Endothelial cell of umbilical vein (primary cell): ENCODE results near the gene TFAM. TPM values are rescaled to one million over a fixed set of nuclear protein-coding genes. Genes with fewer than 3 reads are reported as not detected.

Experiments used
- BruUV-seq: library from RNA; stranded (reverse); fragments of 400-500 nt; replicated peaks from 2 replicates; lab custom pipeline; 2021; lab: Mats Ljungman, UMichigan
- CTCF ChIA-PET: fragments of 300-600, 350-600 bp; sonication (Branson Sonifier 250); formaldehyde crosslinking; loops from one replicate; lab custom pipeline; 2021; ENCODE audit warnings: antibody characterized with exemption, inconsistent platforms; lab: Charles Lee
- POLR2A ChIA-PET: fragments of 300-600, 350-600 bp; sonication (Branson Sonifier 250); formaldehyde crosslinking; loops from one replicate; lab custom pipeline; 2021; ENCODE audit warnings: antibody characterized with exemption, inconsistent platforms; lab: Charles Lee
- DNase-seq: peaks from one replicate; pipeline ENCODE4 v3.0.0-alpha.2; 2011; ENCODE audit warnings: low read depth, low spot score
- FAIRE-seq: peaks from 2 replicates; lab custom pipeline; 2011; peaks lifted over from hg19 to GRCh38; lab: Jason Lieb, UNC
- H2AFZ ChIP-seq: 2 replicates; pipeline ENCODE4 v1.6.0; 2012; ENCODE audit warnings: low read depth, low read length, control low read depth, inconsistent platforms
- H3K27ac ChIP-seq: 2 replicates; pipeline ENCODE4 v1.5.1; 2011; ENCODE audit warnings: low read depth, mild to moderate bottlenecking, control low read depth, low read length, moderate library complexity; ENCODE audit not compliant: insufficient read depth
- H3K27me3 ChIP-seq, 2 experiments: 2 replicates each; pipeline versions ENCODE4 v1.6.0 to v1.6.1; 2011; ENCODE audit warnings: low read length in 2 of 2, mixed read lengths in 1 of 2; ENCODE audit not compliant: control insufficient read depth in 2 of 2, insufficient read depth in 2 of 2
- H3K36me3 ChIP-seq, 2 experiments: 2 replicates in 1 of 2; 3 replicates in 1 of 2; pipeline ENCODE4 v1.5.1; 2011; ENCODE audit warnings: low read length in 2 of 2, mild to moderate bottlenecking in 1 of 2, moderate library complexity in 1 of 2; ENCODE audit not compliant: control insufficient read depth in 2 of 2, insufficient read depth in 2 of 2; ENCODE audit errors: extremely low read depth in 1 of 2
- H3K4me1 ChIP-seq: 3 replicates; pipeline ENCODE4 v1.5.1; 2011; ENCODE audit warnings: mild to moderate bottlenecking, low read length; ENCODE audit not compliant: control insufficient read depth, insufficient read depth; ENCODE audit errors: extremely low read depth
- H3K4me2 ChIP-seq: 2 replicates; pipeline ENCODE4 v1.6.1; 2011; ENCODE audit warnings: low read length, control low read depth, mixed read lengths; ENCODE audit not compliant: insufficient read depth
- H3K4me3 ChIP-seq, 3 experiments: fragments of 200-600 bp in 1 of 3; sonication (generic), shearing (Covaris generic) in 1 of 3; replicated peaks in 1 of 3; 2 replicates each; pipeline ENCODE4 v1.5.1; 2011 to 2016; ENCODE audit warnings: control low read depth in 3 of 3, low read length in 3 of 3, mild to moderate bottlenecking in 2 of 3, inconsistent platforms in 1 of 3, low read depth in 1 of 3, moderate library complexity in 1 of 3; ENCODE audit not compliant: insufficient read depth in 1 of 3
- H3K79me2 ChIP-seq: 2 replicates; pipeline ENCODE4 v1.6.0; 2012; ENCODE audit warnings: low read length, inconsistent platforms; ENCODE audit not compliant: control insufficient read depth, insufficient read depth
- H3K9ac ChIP-seq: replicated peaks from 2 replicates; pipeline ENCODE3; 2011; ENCODE audit warnings: low read length, control low read depth; ENCODE audit not compliant: insufficient read depth; ENCODE audit errors: extremely low read depth
- H3K9me1 ChIP-seq: replicated peaks from 3 replicates; pipeline ENCODE4 v1.6.0; 2011; ENCODE audit warnings: mild to moderate bottlenecking, low read length; ENCODE audit not compliant: control insufficient read depth, insufficient read depth; ENCODE audit errors: extremely low read depth
- H3K9me3 ChIP-seq: replicated peaks from 2 replicates; pipeline ENCODE4 v1.5.1; 2012; ENCODE audit warnings: low read length, inconsistent platforms; ENCODE audit not compliant: control insufficient read depth, insufficient read depth
- H4K20me1 ChIP-seq: replicated peaks from 2 replicates; pipeline ENCODE3; 2011; ENCODE audit warnings: mild to moderate bottlenecking, low read length; ENCODE audit not compliant: control insufficient read depth, insufficient read depth; ENCODE audit errors: extremely low read depth
- EZH2 ChIP-seq: IDR thresholded peaks from 2 replicates; pipeline ENCODE4 v1.6.1; 2012; ENCODE audit warnings: borderline replicate concordance, low read depth, mild to moderate bottlenecking, moderate library complexity, low read length, inconsistent platforms; ENCODE audit not compliant: severe bottlenecking
- FOS ChIP-seq: IDR thresholded peaks from 2 replicates; pipeline ENCODE4 v1.6.1; 2011; ENCODE audit warnings: mild to moderate bottlenecking, low read length, moderate library complexity, borderline replicate concordance; ENCODE audit not compliant: insufficient read depth
- GATA2 ChIP-seq: IDR thresholded peaks from 2 replicates; pipeline ENCODE4 v1.7.0; 2011; ENCODE audit warnings: low read depth, mild to moderate bottlenecking, moderate library complexity, mixed read lengths, low read length; ENCODE audit not compliant: insufficient read length, insufficient read depth
- JUN ChIP-seq: IDR thresholded peaks from 2 replicates; pipeline ENCODE4 v1.6.1; 2011; ENCODE audit warnings: borderline replicate concordance, low read depth; ENCODE audit not compliant: insufficient read length, insufficient read depth
- MYC ChIP-seq: IDR thresholded peaks from one replicate; pipeline ENCODE4 v1.6.1; 2011; ENCODE audit warnings: mild to moderate bottlenecking, low read depth, low read length
- POLR2A ChIP-seq: IDR thresholded peaks from 2 replicates; pipeline ENCODE4 v1.6.1; 2012; ENCODE audit warnings: low read depth, mild to moderate bottlenecking, control low read depth, low read length
- POLR2AphosphoS5 ChIP-seq: IDR thresholded peaks from 2 replicates; pipeline ENCODE4 v1.6.1; 2012; ENCODE audit warnings: low read depth, mild to moderate bottlenecking, control low read depth, low read length, moderate library complexity; ENCODE audit not compliant: insufficient read depth
- dilution Hi-C: fragments of 300-500 bp; cut with MboI; formaldehyde crosslinking; loops from one replicate; pipeline ENCODE4 v1.15.0; 2019; ENCODE audit warnings: low sequenced_read_pairs; ENCODE audit not compliant: extremely low pct_ligation_motif_present
- intact Hi-C: fragments of 100-400 bp; cut with micrococcal nuclease; formaldehyde crosslinking; loops from one replicate; pipeline ENCODE4 v1.10.0; 2022
- polyA plus RNA-seq, 4 experiments: library from polyadenylated mRNA; depleted of rRNA in 3 of 4; stranded (reverse) in 3 of 4; unstranded in 1 of 4; fragments of >200 nt; gene quantifications; 2 replicates each; pipeline versions ENCODE4 v1.2.1 to v1.2.3, GENCODE V29; 2011 to 2012; ENCODE audit warnings: missing spikeins in 1 of 4
- total RNA-seq: library from RNA; stranded (reverse); gene quantifications from 2 replicates; pipeline ENCODE4 v1.2.3, GENCODE V29; 2021
- TF ChIP-seq, protein P1 (sequence below), 2 donors: IDR thresholded peaks; 1 replicate in 1 of 2; 2 replicates in 1 of 2; pipeline ENCODE4 v1.5.1; 2011; ENCODE audit warnings: low read length in 2 of 2, mild to moderate bottlenecking in 2 of 2, moderate library complexity in 2 of 2, control low read depth in 1 of 2, inconsistent platforms in 1 of 2, low read depth in 1 of 2; ENCODE audit not compliant: insufficient read depth in 1 of 2; ENCODE audit errors: extremely low read depth in 1 of 2
- TF ChIP-seq, protein P2 (sequence below): IDR thresholded peaks from 2 replicates; pipeline ENCODE4 v1.6.1; 2011; ENCODE audit not compliant: insufficient read depth, insufficient read length

Gene TFAM
- total and polyA plus RNA-seq, 2 donors (not counting 3 experiments of a cell fraction or from before 2014, with no cell fraction given) = 21.3 to 45.1 TPM

DNA sequence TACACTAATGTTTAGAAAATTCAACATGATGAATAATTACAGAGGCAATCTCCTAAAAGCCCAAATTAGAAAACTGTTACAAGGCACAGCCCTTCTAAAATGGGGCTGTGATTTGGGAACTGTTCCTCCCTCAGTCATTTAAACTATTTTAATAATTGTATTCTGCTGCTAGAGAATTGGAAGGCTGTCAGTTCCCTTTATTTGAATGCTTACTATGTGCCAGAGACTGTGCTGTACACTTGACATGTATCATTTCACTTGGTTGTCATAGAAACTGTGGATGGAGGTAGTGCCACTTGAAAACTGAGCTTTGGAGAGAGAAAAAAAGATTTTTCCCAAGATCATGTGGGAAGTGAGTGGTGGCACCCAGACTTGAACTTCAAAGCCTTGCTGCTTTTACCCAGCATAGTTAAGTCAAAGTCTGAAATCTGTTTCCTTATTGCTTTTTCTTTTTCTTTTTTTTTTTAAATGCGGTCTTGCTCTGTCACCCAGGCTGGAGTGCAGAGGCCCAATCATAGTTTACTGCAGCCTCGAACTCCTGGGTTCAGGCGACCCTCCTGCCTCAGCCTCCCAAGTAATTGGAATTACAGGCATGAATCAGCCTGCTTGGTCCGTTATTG lies 26.8 kb upstream of the TFAM start:
- DNase-seq (no peak), FAIRE-seq (no peak)
- Histone ChIP-seq H3K9me3 (no peaks in the 10 kb centered on the region), H3K4me2 (no peak overlapping the region), H3K9me1 (no peaks in the 10 kb centered on the region), H3K27me3 (no peaks in the 10 kb centered on the region), H3K79me2 (peaks cover 17% of the 10 kb centered on the region), H2AFZ (no peak overlapping the region), H3K9ac (no peak overlapping the region), H4K20me1 (no peaks in the 10 kb centered on the region), H3K4me3 (no peak overlapping the region), H3K27ac (no peak overlapping the region), H3K36me3 (no peaks in the 10 kb centered on the region), H3K4me1 (peaks cover 11% of the 10 kb centered on the region)
- ChIA-PET CTCF (interaction anchor here (0.7 kb wide), 2 partner anchors 9 to 18 kb away, joined by 3 to 4 read pairs; no protein-coding TSS in a partner anchor), POLR2A (no interaction called here)
- no peak for TF ChIP-seq POLR2A
- no peak for TF ChIP-seq FOS
- TF ChIP-seq, protein P1, sequence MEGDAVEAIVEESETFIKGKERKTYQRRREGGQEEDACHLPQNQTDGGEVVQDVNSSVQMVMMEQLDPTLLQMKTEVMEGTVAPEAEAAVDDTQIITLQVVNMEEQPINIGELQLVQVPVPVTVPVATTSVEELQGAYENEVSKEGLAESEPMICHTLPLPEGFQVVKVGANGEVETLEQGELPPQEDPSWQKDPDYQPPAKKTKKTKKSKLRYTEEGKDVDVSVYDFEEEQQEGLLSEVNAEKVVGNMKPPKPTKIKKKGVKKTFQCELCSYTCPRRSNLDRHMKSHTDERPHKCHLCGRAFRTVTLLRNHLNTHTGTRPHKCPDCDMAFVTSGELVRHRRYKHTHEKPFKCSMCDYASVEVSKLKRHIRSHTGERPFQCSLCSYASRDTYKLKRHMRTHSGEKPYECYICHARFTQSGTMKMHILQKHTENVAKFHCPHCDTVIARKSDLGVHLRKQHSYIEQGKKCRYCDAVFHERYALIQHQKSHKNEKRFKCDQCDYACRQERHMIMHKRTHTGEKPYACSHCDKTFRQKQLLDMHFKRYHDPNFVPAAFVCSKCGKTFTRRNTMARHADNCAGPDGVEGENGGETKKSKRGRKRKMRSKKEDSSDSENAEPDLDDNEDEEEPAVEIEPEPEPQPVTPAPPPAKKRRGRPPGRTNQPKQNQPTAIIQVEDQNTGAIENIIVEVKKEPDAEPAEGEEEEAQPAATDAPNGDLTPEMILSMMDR (IDR thresholded peaks at IDR 0.05; ENCODE audit: extremely low read depth in 1 of 2, insufficient read depth in 1 of 2, low read depth in 1 of 2, low read length in 2 of 2) = no peak
- no peak for TF ChIP-seq EZH2
- TF ChIP-seq GATA2 = no peak
- TF ChIP-seq POLR2AphosphoS5 = no peak
- TF ChIP-seq MYC = no peak
- TF ChIP-seq, protein P2, sequence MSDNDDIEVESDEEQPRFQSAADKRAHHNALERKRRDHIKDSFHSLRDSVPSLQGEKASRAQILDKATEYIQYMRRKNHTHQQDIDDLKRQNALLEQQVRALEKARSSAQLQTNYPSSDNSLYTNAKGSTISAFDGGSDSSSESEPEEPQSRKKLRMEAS = no peak
- TF ChIP-seq JUN = no peak
- dilution Hi-C loops (no loop called here), intact Hi-C loops (no loop called here)
- BruUV-seq = no TSS peak
